GM23338 (cell line): ENCODE results near the gene GPC6. TPM values are rescaled to one million over a fixed set of nuclear protein-coding genes. Genes with fewer than 3 reads are reported as not detected.

Source experiments
- ATAC-seq: fragments of 200-7000 bp; cut with Tn5 transposase; 3 replicates; pipeline ENCODE4 v1.9.1; 2020
- DNase-seq: peaks from one replicate; pipeline ENCODE4 v3.0.0-alpha.2; 2015; ENCODE audit warnings: low spot score
- H2AFZ ChIP-seq: fragments of 200-600 bp; sonication (generic); 2 replicates; pipeline ENCODE4 v1.8.0; 2016; ENCODE audit warnings: antibody characterized with exemption, mild to moderate bottlenecking, moderate library complexity
- H3F3A ChIP-seq: fragments of 200-600 bp; sonication (generic); replicated peaks from 2 replicates; pipeline ENCODE4 v1.8.0; 2017; ENCODE audit warnings: antibody characterized with exemption, mixed run types, low read depth
- H3K27ac ChIP-seq: fragments of 200-600 bp; sonication (generic); 2 replicates; pipeline ENCODE4 v1.6.1; 2016; ENCODE audit warnings: low read depth
- H3K27me3 ChIP-seq: fragments of 200-600 bp; sonication (generic); 2 replicates; pipeline ENCODE4 v1.8.0; 2016; ENCODE audit warnings: mild to moderate bottlenecking, mixed run types, moderate library complexity; ENCODE audit not compliant: insufficient read depth
- H3K36me3 ChIP-seq: fragments of 200-600 bp; sonication (generic); 2 replicates; pipeline ENCODE4 v1.8.0; 2016; ENCODE audit warnings: mild to moderate bottlenecking; ENCODE audit not compliant: insufficient read depth
- H3K4me1 ChIP-seq: fragments of 200-600 bp; sonication (generic); 2 replicates; pipeline ENCODE4 v1.8.0; 2016; ENCODE audit warnings: mild to moderate bottlenecking, moderate library complexity; ENCODE audit not compliant: insufficient read depth
- H3K4me2 ChIP-seq: fragments of 200-600 bp; sonication (generic); 2 replicates; pipeline ENCODE4 v1.7.1; 2017; ENCODE audit warnings: mixed run types
- H3K4me3 ChIP-seq: fragments of 200-600 bp; sonication (generic); 2 replicates; pipeline ENCODE4 v1.6.1; 2016; ENCODE audit warnings: mixed run types
- H3K79me2 ChIP-seq: fragments of 200-600 bp; sonication (generic); replicated peaks from 2 replicates; pipeline ENCODE4 v1.8.0; 2017; ENCODE audit warnings: mild to moderate bottlenecking; ENCODE audit not compliant: insufficient read depth
- H3K9me2 ChIP-seq: fragments of 200-600 bp; sonication (generic); 2 replicates; pipeline ENCODE4 v1.8.0; 2017; ENCODE audit not compliant: insufficient read depth
- H4K20me1 ChIP-seq: fragments of 200-600 bp; sonication (generic); replicated peaks from 2 replicates; pipeline ENCODE4 v1.8.0; 2017; ENCODE audit warnings: mild to moderate bottlenecking; ENCODE audit not compliant: insufficient read depth
- H3K27ac Mint-ChIP-seq: 2 replicates; pipeline ENCODE4 v1.8.0; 2020; ENCODE audit warnings: inconsistent platforms, mild to moderate bottlenecking, moderate library complexity, mixed read lengths
- H3K27me3 Mint-ChIP-seq: 3 replicates; pipeline ENCODE4 v1.8.0; 2022; ENCODE audit warnings: low read depth, mild to moderate bottlenecking, moderate library complexity, mixed read lengths, inconsistent platforms; ENCODE audit not compliant: insufficient read depth, poor library complexity
- H3K36me3 Mint-ChIP-seq: 3 replicates; pipeline ENCODE4 v1.8.0; 2021; ENCODE audit warnings: low read depth, mild to moderate bottlenecking, inconsistent platforms, moderate library complexity, mixed read lengths
- H3K4me1 Mint-ChIP-seq: 3 replicates; pipeline ENCODE4 v1.8.0; 2020; ENCODE audit warnings: mild to moderate bottlenecking, inconsistent platforms, mixed read lengths
- H3K4me3 Mint-ChIP-seq: 3 replicates; pipeline ENCODE4 v1.8.0; 2021; ENCODE audit warnings: moderate library complexity, mild to moderate bottlenecking, inconsistent platforms, mixed read lengths
- H3K9me3 Mint-ChIP-seq: 3 replicates; pipeline ENCODE4 v1.8.0; 2020; ENCODE audit warnings: moderate library complexity, mild to moderate bottlenecking, inconsistent platforms, mixed read lengths
- CREB1 ChIP-seq: fragments of 250-450 bp; sonication (Bioruptor Pico); IDR thresholded peaks from 2 replicates; pipeline ENCODE4 v1.5.0; 2020; ENCODE audit warnings: low read depth, mild to moderate bottlenecking, moderate library complexity
- ETS1 ChIP-seq: IDR thresholded peaks from 2 replicates; pipeline ENCODE4 v1.6.1; 2016; ENCODE audit warnings: antibody characterized with exemption
- EZH2phosphoT487 ChIP-seq: fragments of 200-600 bp; sonication (generic); IDR thresholded peaks from one replicate; pipeline ENCODE4 v1.8.1; 2018; ENCODE audit warnings: antibody characterized with exemption; ENCODE audit not compliant: unreplicated experiment
- JUNB ChIP-seq: IDR thresholded peaks from one replicate; pipeline ENCODE4 v1.6.1; 2016; ENCODE audit warnings: antibody characterized with exemption; ENCODE audit not compliant: unreplicated experiment
- NANOG ChIP-seq: IDR thresholded peaks from 2 replicates; pipeline ENCODE4 v1.6.1; 2016; ENCODE audit warnings: antibody characterized with exemption, borderline replicate concordance
- POLR2AphosphoS5 ChIP-seq: IDR thresholded peaks from 2 replicates; pipeline ENCODE4 v1.6.1; 2016; ENCODE audit warnings: antibody characterized with exemption, low read depth
- REST ChIP-seq: IDR thresholded peaks from one replicate; pipeline ENCODE4 v1.6.1; 2018; ENCODE audit warnings: antibody characterized with exemption; ENCODE audit not compliant: unreplicated experiment
- ZNF114 ChIP-seq: fragments of 250-450 bp; sonication (Bioruptor Pico); IDR thresholded peaks from 2 replicates; pipeline ENCODE4 v1.5.0; 2020; ENCODE audit warnings: mild to moderate bottlenecking, moderate library complexity
- ZNF331 ChIP-seq: fragments of 250-450 bp; sonication (Bioruptor Pico); IDR thresholded peaks from 2 replicates; pipeline ENCODE4 v1.5.0; 2020; ENCODE audit warnings: low read depth, mild to moderate bottlenecking, moderate library complexity
- polyA plus RNA-seq: library from polyadenylated mRNA; unstranded; fragments of >200 nt; fragmentation: Nextera tagmentation; extraction: Ambion mirVana; gene quantifications from 2 replicates; pipeline ENCODE4 v1.2.1, GENCODE V29; 2016
- total RNA-seq: library from RNA; depleted of rRNA; stranded (reverse); fragments of >200 nt; shearing (Covaris generic); gene quantifications from 2 replicates; pipeline ENCODE4 v1.2.3, GENCODE V29; 2014

GPC6 gene
- total and polyA plus RNA-seq, 2 experiments from 2014 or later = 6.4 to 28.6 TPM

- Histone ChIP-seq H3K9me2 (no peaks in the 10 kb centered on the region; the same call in 1 of the 2 replicates), H4K20me1 (no peaks in the 10 kb centered on the region), H3K4me2 (no peak overlapping the region), H3K27ac (no peak overlapping the region), H2AFZ (no peak overlapping the region), H3K27me3 (no peaks in the 10 kb centered on the region), H3K4me3 (no peak overlapping the region), H3K4me1 (peaks cover 12% of the 10 kb centered on the region; the same call in 1 of the 2 replicates), H3K79me2 (no peaks in the 10 kb centered on the region), H3K36me3 (no peaks in the 10 kb centered on the region), H3F3A (no peaks in the 10 kb centered on the region)
- H3K27ac Mint-ChIP-seq = no peak overlapping the region
- H3K4me3 Mint-ChIP-seq = no peak overlapping the region
- ATAC-seq = no peak
- H3K4me1 Mint-ChIP-seq = peaks cover 17% of the 10 kb centered on the region
- H3K9me3 Mint-ChIP-seq = no peaks in the 10 kb centered on the region
- TF ChIP-seq REST (no peak), CREB1 (CRISPR knock-in tag) (no peak), ZNF114 (CRISPR knock-in tag) (no peak), ZNF331 (CRISPR knock-in tag) (no peak), POLR2AphosphoS5 (no peak), JUNB (no peak), EZH2phosphoT487 (no peak), NANOG (no peak)
- no peaks in the 10 kb centered on the region for H3K27me3 Mint-ChIP-seq
- DNase-seq = no peak
- H3K36me3 Mint-ChIP-seq = no peaks in the 10 kb centered on the region
These were observed 739.8 kb downstream of the GPC6 start for GRCh38 chr13:93966267-93966936.

- Histone ChIP-seq H3F3A (no peaks in the 10 kb centered on the region), H3K9me2 (no peaks in the 10 kb centered on the region; the same call in 1 of the 2 replicates), H4K20me1 (no peaks in the 10 kb centered on the region), H3K27ac (no peak overlapping the region), H3K79me2 (no peaks in the 10 kb centered on the region), H3K4me1 (peaks cover 12% of the 10 kb centered on the region; the same call in 1 of the 2 replicates), H3K4me2 (no peak overlapping the region), H3K4me3 (no peak overlapping the region), H2AFZ (no peak overlapping the region), H3K27me3 (no peaks in the 10 kb centered on the region), H3K36me3 (no peaks in the 10 kb centered on the region)
- TF ChIP-seq JUNB (no peak), ZNF331 (CRISPR knock-in tag) (no peak), POLR2AphosphoS5 (no peak), ETS1 (no peak)
- ATAC-seq (no peak), DNase-seq (no peak)
- H3K4me3 Mint-ChIP-seq = no peak overlapping the region
- no peaks in the 10 kb centered on the region for H3K9me3 Mint-ChIP-seq
- H3K27me3 Mint-ChIP-seq = no peaks in the 10 kb centered on the region
- H3K4me1 Mint-ChIP-seq = peaks cover 13% of the 10 kb centered on the region
- no peak overlapping the region for H3K27ac Mint-ChIP-seq
- no peaks in the 10 kb centered on the region for H3K36me3 Mint-ChIP-seq
These were observed 740.7 kb downstream of the GPC6 start for GRCh38 chr13:93967286-93967685.
